ENCODE measurements around the gene USP28. TPM values are rescaled to one million over a fixed set of nuclear protein-coding genes. Genes with fewer than 3 reads are reported as not detected.

Gene USP28
- total RNA-seq, 1 donor from 2014 or later = 89.8 TPM

GRCh38 chr11:113896156-113896879, 20.9 kb upstream of the USP28 start:
- DNase-seq (ENCODE audit: low spot score) = peak; percentile 47
- Mint-ChIP-seq H3K27me3 (ENCODE audit: unreplicated experiment) (peaks cover 2% of the 10 kb centered on the region), H3K4me3 (ENCODE audit: unreplicated experiment) (no peak overlapping the region), H3K36me3 (ENCODE audit: low read depth, unreplicated experiment) (no peaks in the 10 kb centered on the region), H3K27ac (ENCODE audit: unreplicated experiment) (no peak overlapping the region), H3K9me3 (ENCODE audit: unreplicated experiment) (no peaks in the 10 kb centered on the region), H3K4me1 (ENCODE audit: unreplicated experiment) (peaks cover 18% of the 10 kb centered on the region)
- TF ChIP-seq CTCF (IDR thresholded peaks at IDR 0.05; ENCODE audit: unreplicated experiment) = peak; percentile 73

GRCh38 chr11:113895367-113896155, 20.2 kb upstream of the USP28 start:
- Mint-ChIP-seq H3K4me1 (ENCODE audit: unreplicated experiment) (peaks cover 18% of the 10 kb centered on the region), H3K9me3 (ENCODE audit: unreplicated experiment) (no peaks in the 10 kb centered on the region), H3K27ac (ENCODE audit: unreplicated experiment) (no peak overlapping the region), H3K36me3 (ENCODE audit: low read depth, unreplicated experiment) (no peaks in the 10 kb centered on the region), H3K27me3 (ENCODE audit: unreplicated experiment) (peaks cover 2% of the 10 kb centered on the region), H3K4me3 (ENCODE audit: unreplicated experiment) (no peak overlapping the region)
- no peak for DNase-seq (ENCODE audit: low spot score)
- no peak for TF ChIP-seq CTCF (IDR thresholded peaks at IDR 0.05; ENCODE audit: unreplicated experiment)

- peaks cover 2% of the 10 kb centered on the region for H3K27me3 Mint-ChIP-seq (ENCODE audit: unreplicated experiment)
- no peaks in the 10 kb centered on the region for H3K36me3 Mint-ChIP-seq (ENCODE audit: low read depth, unreplicated experiment)
- peak overlapping the region; percentile 79 for H3K27ac Mint-ChIP-seq (ENCODE audit: unreplicated experiment)
- DNase-seq (ENCODE audit: low spot score) = peak; percentile 19
- H3K9me3 Mint-ChIP-seq (ENCODE audit: unreplicated experiment) = no peaks in the 10 kb centered on the region
- H3K4me1 Mint-ChIP-seq (ENCODE audit: unreplicated experiment) = peaks cover 18% of the 10 kb centered on the region
- H3K4me3 Mint-ChIP-seq (ENCODE audit: unreplicated experiment) = no peak overlapping the region
- no peak for TF ChIP-seq CTCF (IDR thresholded peaks at IDR 0.05; ENCODE audit: unreplicated experiment)
Observed at GRCh38 chr11:113894421-113894996, 19.1 kb upstream of the USP28 start.

- Mint-ChIP-seq H3K9me3 (ENCODE audit: unreplicated experiment) (no peaks in the 10 kb centered on the region), H3K27me3 (ENCODE audit: unreplicated experiment) (no peaks in the 10 kb centered on the region), H3K4me1 (ENCODE audit: unreplicated experiment) (no peaks in the 10 kb centered on the region), H3K4me3 (ENCODE audit: unreplicated experiment) (no peak overlapping the region), H3K36me3 (ENCODE audit: low read depth, unreplicated experiment) (no peaks in the 10 kb centered on the region), H3K27ac (ENCODE audit: unreplicated experiment) (no peak overlapping the region)
- TF ChIP-seq CTCF (IDR thresholded peaks at IDR 0.05; ENCODE audit: unreplicated experiment) = no peak
- no peak for DNase-seq (ENCODE audit: low spot score)
Observed at GRCh38 chr11:113888848-113889247, 13.5 kb upstream of the USP28 start.
